Vagina (tissue), 2 donors: ENCODE measurements around the gene LCOR. TPM values are rescaled to one million over a fixed set of nuclear protein-coding genes. Genes with fewer than 3 reads are reported as not detected.

ENCODE experiments used
- DNase-seq, 2 donors: peaks; one replicate each; pipeline ENCODE4 v3.0.0-alpha.2; 2017; ENCODE audit errors: extremely low spot score in 2 of 2
- H3K27ac ChIP-seq: fragments of 200-600 bp; sonication (generic); one replicate; pipeline ENCODE4 v1.5.1; 2019
- H3K27me3 ChIP-seq: fragments of 200-600 bp; sonication (generic); one replicate; pipeline ENCODE4 v1.5.1; 2019
- H3K36me3 ChIP-seq, 2 donors: fragments of 200-600 bp; sonication (generic); one replicate each; pipeline ENCODE4 v1.5.1; 2017 to 2019
- H3K4me1 ChIP-seq: fragments of 200-600 bp; sonication (generic); one replicate; pipeline ENCODE4 v1.5.1; 2019
- H3K4me3 ChIP-seq, 2 donors: fragments of 200-600 bp; sonication (generic); 1 replicate in 1 of 2; 2 replicates in 1 of 2; pipeline ENCODE4 v1.5.1; 2016 to 2019
- H3K9me3 ChIP-seq: fragments of 200-600 bp; sonication (generic); one replicate; pipeline ENCODE4 v1.5.1; 2019
- CTCF ChIP-seq, 3 experiments: fragments of 450-650 bp in 2 of 3; fragments of 200-600 bp in 1 of 3; sonication (generic) in 1 of 3; IDR thresholded peaks; one replicate each; pipeline ENCODE4 v1.5.1; 2017 to 2019; ENCODE audit warnings: antibody characterized with exemption in 3 of 3, mild to moderate bottlenecking in 2 of 3, moderate library complexity in 2 of 3
- POLR2A ChIP-seq, 2 donors: fragments of 450-650 bp; IDR thresholded peaks; one replicate each; pipeline ENCODE4 v1.6.1; 2017; ENCODE audit warnings: antibody characterized with exemption in 2 of 2, mild to moderate bottlenecking in 2 of 2, moderate library complexity in 2 of 2
- POLR2AphosphoS5 ChIP-seq, 2 donors: sonication (generic); formaldehyde crosslinking; IDR thresholded peaks; one replicate each; pipeline ENCODE4 v1.9.0; 2017; ENCODE audit warnings: antibody characterized with exemption in 2 of 2, mild to moderate bottlenecking in 2 of 2, low read depth in 1 of 2; ENCODE audit not compliant: insufficient read depth in 1 of 2
- intact Hi-C: fragments of 100-400 bp; cut with DNase I; formaldehyde crosslinking; loops from one replicate; pipeline ENCODE4 v1.15.1; 2023
- total RNA-seq: library from RNA; depleted of rRNA; stranded (reverse); fragments of >200 nt; gene quantifications from one replicate; pipeline ENCODE4 v1.2.3, GENCODE V29; 2016

Gene LCOR
- total RNA-seq, 1 donor from 2014 or later, result 85.2 TPM

- TF ChIP-seq POLR2AphosphoS5 (IDR thresholded peaks at IDR 0.05; ENCODE audit: insufficient read depth in 1 of 2, low read depth in 1 of 2) (no peak), POLR2A (IDR thresholded peaks at IDR 0.05) (no peak), CTCF (IDR thresholded peaks at IDR 0.05) (no peak)
Observed at GRCh38 chr10:96857301-96858012, 25.4 kb downstream of the LCOR start.

GRCh38 chr10:96858038-96858705, 26.1 kb downstream of the LCOR start:
- H3K27me3 ChIP-seq, result no peaks in the 10 kb centered on the region
- DNase-seq, result no peak
- intact Hi-C loops, result no loop called here
- no peak overlapping the region for H3K27ac ChIP-seq
- H3K36me3 ChIP-seq, result no peaks in the 10 kb centered on the region
- H3K4me1 ChIP-seq, result peaks cover 47% of the 10 kb centered on the region
- no peaks in the 10 kb centered on the region for H3K9me3 ChIP-seq
- no peak overlapping the region for H3K4me3 ChIP-seq
- TF ChIP-seq POLR2AphosphoS5 (IDR thresholded peaks at IDR 0.05; ENCODE audit: insufficient read depth in 1 of 2, low read depth in 1 of 2) (no peak), POLR2A (IDR thresholded peaks at IDR 0.05) (no peak), CTCF (IDR thresholded peaks at IDR 0.05) (no peak)

More at GRCh38 chr10:96857301-96858012, 25.4 kb downstream of the LCOR start:
- H3K27ac ChIP-seq, result no peak overlapping the region
- no peak overlapping the region for H3K4me3 ChIP-seq
- H3K27me3 ChIP-seq, result no peaks in the 10 kb centered on the region
- intact Hi-C loops, result no loop called here
- H3K9me3 ChIP-seq, result no peaks in the 10 kb centered on the region
- no peak for DNase-seq
- peaks cover 47% of the 10 kb centered on the region for H3K4me1 ChIP-seq
- no peaks in the 10 kb centered on the region for H3K36me3 ChIP-seq

GRCh38 chr10:96858706-96859050, 26.6 kb downstream of the LCOR start:
- Histone ChIP-seq H3K36me3 (no peaks in the 10 kb centered on the region), H3K27me3 (no peaks in the 10 kb centered on the region), H3K4me1 (peaks cover 52% of the 10 kb centered on the region), H3K27ac (no peak overlapping the region), H3K9me3 (no peaks in the 10 kb centered on the region), H3K4me3 (no peak overlapping the region)
- DNase-seq, result no peak
- TF ChIP-seq POLR2AphosphoS5 (IDR thresholded peaks at IDR 0.05; ENCODE audit: insufficient read depth in 1 of 2, low read depth in 1 of 2) (no peak), CTCF (IDR thresholded peaks at IDR 0.05) (no peak), POLR2A (IDR thresholded peaks at IDR 0.05) (no peak)
- intact Hi-C loops, result no loop called here

- no peaks in the 10 kb centered on the region for H3K36me3 ChIP-seq
- peaks cover 62% of the 10 kb centered on the region for H3K4me1 ChIP-seq
- H3K27me3 ChIP-seq, result no peaks in the 10 kb centered on the region
- no peak for DNase-seq
- intact Hi-C loops, result no loop called here
- H3K4me3 ChIP-seq, result no peak overlapping the region
- no peaks in the 10 kb centered on the region for H3K9me3 ChIP-seq
- TF ChIP-seq POLR2AphosphoS5 (IDR thresholded peaks at IDR 0.05; ENCODE audit: insufficient read depth in 1 of 2, low read depth in 1 of 2) (no peak), POLR2A (IDR thresholded peaks at IDR 0.05) (no peak), CTCF (IDR thresholded peaks at IDR 0.05) (no peak)
- no peak overlapping the region for H3K27ac ChIP-seq
Observed at GRCh38 chr10:96860631-96861277, 28.7 kb downstream of the LCOR start.
